ENCODE measurements around the gene SLC35F1.

DNA sequence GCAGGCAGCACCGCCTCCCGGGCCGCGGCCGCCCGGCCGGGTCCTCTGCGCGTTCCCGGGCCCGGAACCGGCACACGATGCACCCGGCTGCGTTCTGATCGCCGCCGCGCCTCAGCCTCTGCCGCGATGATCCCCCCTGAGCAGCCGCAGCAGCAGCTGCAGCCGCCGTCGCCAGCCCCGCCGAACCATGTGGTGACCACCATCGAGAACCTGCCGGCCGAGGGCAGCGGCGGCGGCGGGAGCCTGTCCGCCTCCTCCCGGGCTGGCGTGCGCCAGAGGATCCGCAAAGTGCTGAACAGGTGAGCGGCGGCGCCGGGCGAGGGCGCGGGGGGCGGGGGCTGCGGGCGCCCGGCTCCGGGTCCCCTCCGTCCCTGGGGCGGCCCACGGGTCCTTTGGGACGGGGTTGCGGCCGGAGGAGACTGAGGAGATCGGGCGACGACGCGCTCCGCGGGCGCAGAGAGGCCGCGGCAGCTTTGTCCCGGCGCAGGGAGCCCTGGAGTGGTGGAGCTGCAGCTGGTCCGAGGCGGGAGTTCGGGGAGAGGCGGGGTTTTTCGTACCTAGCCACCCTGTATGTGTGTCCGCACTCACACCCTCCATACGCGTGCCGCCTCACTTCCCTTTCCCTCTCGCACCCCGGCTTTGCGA is 659 bp downstream of the SLC35F1 start:
- TF ChIP-seq, protein P1, sequence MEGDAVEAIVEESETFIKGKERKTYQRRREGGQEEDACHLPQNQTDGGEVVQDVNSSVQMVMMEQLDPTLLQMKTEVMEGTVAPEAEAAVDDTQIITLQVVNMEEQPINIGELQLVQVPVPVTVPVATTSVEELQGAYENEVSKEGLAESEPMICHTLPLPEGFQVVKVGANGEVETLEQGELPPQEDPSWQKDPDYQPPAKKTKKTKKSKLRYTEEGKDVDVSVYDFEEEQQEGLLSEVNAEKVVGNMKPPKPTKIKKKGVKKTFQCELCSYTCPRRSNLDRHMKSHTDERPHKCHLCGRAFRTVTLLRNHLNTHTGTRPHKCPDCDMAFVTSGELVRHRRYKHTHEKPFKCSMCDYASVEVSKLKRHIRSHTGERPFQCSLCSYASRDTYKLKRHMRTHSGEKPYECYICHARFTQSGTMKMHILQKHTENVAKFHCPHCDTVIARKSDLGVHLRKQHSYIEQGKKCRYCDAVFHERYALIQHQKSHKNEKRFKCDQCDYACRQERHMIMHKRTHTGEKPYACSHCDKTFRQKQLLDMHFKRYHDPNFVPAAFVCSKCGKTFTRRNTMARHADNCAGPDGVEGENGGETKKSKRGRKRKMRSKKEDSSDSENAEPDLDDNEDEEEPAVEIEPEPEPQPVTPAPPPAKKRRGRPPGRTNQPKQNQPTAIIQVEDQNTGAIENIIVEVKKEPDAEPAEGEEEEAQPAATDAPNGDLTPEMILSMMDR (conservative IDR thresholded peaks at IDR 0.05), result no peak
- no peak for TF ChIP-seq EZH2 (IDR thresholded peaks at IDR 0.05; ENCODE audit: low read depth)

All from PC-9 (cell line).